ENCODE data around the gene BRD4. TPM values are rescaled to one million over a fixed set of nuclear protein-coding genes. Genes with fewer than 3 reads are reported as not detected.

BRD4 gene
- polyA plus RNA-seq, 1 donor (not counting 4 experiments of a cell fraction or from before 2014, with no cell fraction given), result 5.5 TPM

- Histone ChIP-seq H3K9me3 (ENCODE audit: control insufficient read depth, low read depth, low read length) (no peaks in the 10 kb centered on the region), H3K79me2 (ENCODE audit: control insufficient read depth, insufficient read depth, low read length) (no peaks in the 10 kb centered on the region), H3K27ac (ENCODE audit: control insufficient read depth, insufficient read depth, low read length) (no peak overlapping the region), H3K27me3 (ENCODE audit: control insufficient read depth, extremely low read depth, insufficient read depth, low read length) (no peaks in the 10 kb centered on the region), H3K4me2 (ENCODE audit: control insufficient read depth, extremely low read depth, insufficient read depth, low read depth, low read length) (no peak overlapping the region), H2AFZ (ENCODE audit: control insufficient read depth, low read length) (no peak overlapping the region), H4K20me1 (ENCODE audit: control insufficient read depth, extremely low read depth, insufficient read depth, low read length) (no peaks in the 10 kb centered on the region), H3K9me1 (ENCODE audit: control insufficient read depth, extremely low read depth, insufficient read depth, low read length) (no peaks in the 10 kb centered on the region), H3K36me3 (ENCODE audit: control insufficient read depth in 2 of 2, extremely low read depth in 1 of 2, insufficient read depth in 2 of 2, low read length in 2 of 2) (no peaks in the 10 kb centered on the region), H3K4me1 (ENCODE audit: control insufficient read depth, extremely low read depth, insufficient read depth, low read length) (peaks cover 12% of the 10 kb centered on the region), H3K4me3 (ENCODE audit: control insufficient read depth in 2 of 3, extremely low read depth in 1 of 3, insufficient read depth in 2 of 3, low read depth in 1 of 3, low read length in 3 of 3) (no peak overlapping the region), H3K9ac (ENCODE audit: control insufficient read depth, extremely low read depth, insufficient read depth, low read length) (no peak overlapping the region)
- dilution Hi-C loops (cut with MboI; ENCODE audit: extremely low pct_ligation_motif_present, low sequenced_read_pairs), result no loop called here
- TF ChIP-seq EZH2 (IDR thresholded peaks at IDR 0.05; ENCODE audit: low read length), result no peak
- TF ChIP-seq CTCF (optimal IDR thresholded peaks at IDR 0.05 in 1 of 3, IDR thresholded peaks at IDR 0.05 in 1 of 3, conservative IDR thresholded peaks at IDR 0.05 in 1 of 3; ENCODE audit: extremely low read depth in 1 of 3, insufficient read depth in 2 of 3, low read length in 3 of 3), result no peak
- DNase-seq (ENCODE audit: low read depth, low spot score), result no peak
- FAIRE-seq, result no peak
Measured at GRCh38 chr19:15220833-15221232, 111.5 kb downstream of the BRD4 start.

GRCh38 chr19:15218501-15218900, 113.8 kb downstream of the BRD4 start:
- no peak overlapping the region for H3K4me2 ChIP-seq (ENCODE audit: control insufficient read depth, extremely low read depth, insufficient read depth, low read depth, low read length)
- H4K20me1 ChIP-seq (ENCODE audit: control insufficient read depth, extremely low read depth, insufficient read depth, low read length), result no peaks in the 10 kb centered on the region
- no peaks in the 10 kb centered on the region for H3K27me3 ChIP-seq (ENCODE audit: control insufficient read depth, extremely low read depth, insufficient read depth, low read length)
- no peak overlapping the region for H2AFZ ChIP-seq (ENCODE audit: control insufficient read depth, low read length)
- TF ChIP-seq EZH2 (IDR thresholded peaks at IDR 0.05; ENCODE audit: low read length), result no peak
- no peak for TF ChIP-seq CTCF (optimal IDR thresholded peaks at IDR 0.05 in 1 of 3, IDR thresholded peaks at IDR 0.05 in 1 of 3, conservative IDR thresholded peaks at IDR 0.05 in 1 of 3; ENCODE audit: extremely low read depth in 1 of 3, insufficient read depth in 2 of 3, low read length in 3 of 3)
- DNase-seq (ENCODE audit: low read depth, low spot score), result no peak
- no peak overlapping the region for H3K27ac ChIP-seq (ENCODE audit: control insufficient read depth, insufficient read depth, low read length)
- FAIRE-seq, result no peak
- H3K9me3 ChIP-seq (ENCODE audit: control insufficient read depth, low read depth, low read length), result no peaks in the 10 kb centered on the region
- H3K36me3 ChIP-seq (ENCODE audit: control insufficient read depth in 2 of 2, extremely low read depth in 1 of 2, insufficient read depth in 2 of 2, low read length in 2 of 2), result no peaks in the 10 kb centered on the region
- no peaks in the 10 kb centered on the region for H3K79me2 ChIP-seq (ENCODE audit: control insufficient read depth, insufficient read depth, low read length)
- H3K9me1 ChIP-seq (ENCODE audit: control insufficient read depth, extremely low read depth, insufficient read depth, low read length), result no peaks in the 10 kb centered on the region
- dilution Hi-C loops (cut with MboI; ENCODE audit: extremely low pct_ligation_motif_present, low sequenced_read_pairs), result no loop called here
- no peak overlapping the region for H3K9ac ChIP-seq (ENCODE audit: control insufficient read depth, extremely low read depth, insufficient read depth, low read length)
- peaks cover 8% of the 10 kb centered on the region for H3K4me1 ChIP-seq (ENCODE audit: control insufficient read depth, extremely low read depth, insufficient read depth, low read length)
- H3K4me3 ChIP-seq (ENCODE audit: control insufficient read depth in 2 of 3, extremely low read depth in 1 of 3, insufficient read depth in 2 of 3, low read depth in 1 of 3, low read length in 3 of 3), result no peak overlapping the region
